ENCODE measurements around the gene MFSD6. TPM values are rescaled to one million over a fixed set of nuclear protein-coding genes. Genes with fewer than 3 reads are reported as not detected.

MFSD6 gene
- total RNA-seq, 4 donors from 2014 or later: 132 to 189 (median 182) TPM

DNA sequence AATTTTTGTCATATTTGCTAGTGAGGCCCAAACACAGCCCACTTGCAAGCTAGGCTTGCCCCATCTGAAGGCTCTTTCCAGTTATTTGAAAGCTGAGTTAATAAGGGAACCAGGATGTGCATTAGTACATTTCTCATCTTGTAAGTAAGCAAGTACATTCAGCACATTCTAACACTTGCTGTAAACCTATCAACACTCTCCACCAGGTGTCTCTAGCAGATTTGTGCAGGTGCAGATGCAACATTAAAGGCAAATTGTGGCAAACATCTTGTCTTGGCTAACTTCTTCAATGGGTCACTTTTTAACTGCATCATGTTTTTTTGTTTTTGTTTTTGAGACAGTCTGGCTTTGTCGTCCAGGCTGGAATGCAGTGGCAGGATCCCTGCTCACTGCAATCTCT, 25.3 kb upstream of the MFSD6 start:
- intact Hi-C loops (cut with DNase I): loop anchor here (5.0 kb wide), 1 partner anchor 124 kb away; no protein-coding TSS in a partner anchor
- Histone ChIP-seq H3K27me3 (no peaks in the 10 kb centered on the region), H3K9me3 (no peaks in the 10 kb centered on the region), H3K4me1 (no peaks in the 10 kb centered on the region), H3K4me3 (replicated peaks in 1 of 3) (no peak overlapping the region), H3K36me3 (no peaks in the 10 kb centered on the region), H3K27ac (no peak overlapping the region)
- WGBS, 2 donors: 9 to 42% methylated on average over 1 of the region's 1 CpG
- TF ChIP-seq POLR2A (IDR thresholded peaks at IDR 0.05): no peak
- TF ChIP-seq, protein P1, sequence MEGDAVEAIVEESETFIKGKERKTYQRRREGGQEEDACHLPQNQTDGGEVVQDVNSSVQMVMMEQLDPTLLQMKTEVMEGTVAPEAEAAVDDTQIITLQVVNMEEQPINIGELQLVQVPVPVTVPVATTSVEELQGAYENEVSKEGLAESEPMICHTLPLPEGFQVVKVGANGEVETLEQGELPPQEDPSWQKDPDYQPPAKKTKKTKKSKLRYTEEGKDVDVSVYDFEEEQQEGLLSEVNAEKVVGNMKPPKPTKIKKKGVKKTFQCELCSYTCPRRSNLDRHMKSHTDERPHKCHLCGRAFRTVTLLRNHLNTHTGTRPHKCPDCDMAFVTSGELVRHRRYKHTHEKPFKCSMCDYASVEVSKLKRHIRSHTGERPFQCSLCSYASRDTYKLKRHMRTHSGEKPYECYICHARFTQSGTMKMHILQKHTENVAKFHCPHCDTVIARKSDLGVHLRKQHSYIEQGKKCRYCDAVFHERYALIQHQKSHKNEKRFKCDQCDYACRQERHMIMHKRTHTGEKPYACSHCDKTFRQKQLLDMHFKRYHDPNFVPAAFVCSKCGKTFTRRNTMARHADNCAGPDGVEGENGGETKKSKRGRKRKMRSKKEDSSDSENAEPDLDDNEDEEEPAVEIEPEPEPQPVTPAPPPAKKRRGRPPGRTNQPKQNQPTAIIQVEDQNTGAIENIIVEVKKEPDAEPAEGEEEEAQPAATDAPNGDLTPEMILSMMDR (IDR thresholded peaks at IDR 0.05): peak; percentile 39 to 89 (median 73)
- peak; percentile 21 to 35 for DNase-seq

DNA sequence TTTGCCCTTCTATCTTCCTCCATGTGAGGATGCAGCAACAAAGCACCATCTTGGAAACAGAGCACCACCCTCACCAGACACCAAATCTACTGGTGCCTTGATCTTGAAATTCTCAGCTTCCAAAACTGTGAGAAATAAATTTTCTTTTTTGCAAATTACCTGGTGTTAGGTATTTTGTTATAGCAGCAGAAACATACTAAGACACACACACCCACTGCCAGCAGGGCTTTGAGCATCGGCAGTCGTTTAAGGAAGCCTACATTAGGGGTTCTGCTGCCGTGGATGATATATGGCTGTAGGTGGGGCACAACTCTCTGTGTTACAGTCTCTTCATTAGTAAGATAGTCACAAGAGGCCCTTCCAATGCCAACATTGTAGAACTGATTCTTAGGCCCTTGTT, 20.7 kb upstream of the MFSD6 start:
- no peak overlapping the region for H3K27ac ChIP-seq
- no peak overlapping the region for H3K4me3 ChIP-seq (replicated peaks in 1 of 3)
- intact Hi-C loops (cut with DNase I): no loop called here
- H3K4me1 ChIP-seq: no peaks in the 10 kb centered on the region
- no peaks in the 10 kb centered on the region for H3K36me3 ChIP-seq
- H3K27me3 ChIP-seq: no peaks in the 10 kb centered on the region
- no peaks in the 10 kb centered on the region for H3K9me3 ChIP-seq
- WGBS, 2 donors: 93% methylated on average over 3 of the region's 3 CpGs
- DNase-seq: no peak
- no peak for TF ChIP-seq POLR2A (IDR thresholded peaks at IDR 0.05)
- TF ChIP-seq, protein P1 (IDR thresholded peaks at IDR 0.05): no peak

DNA sequence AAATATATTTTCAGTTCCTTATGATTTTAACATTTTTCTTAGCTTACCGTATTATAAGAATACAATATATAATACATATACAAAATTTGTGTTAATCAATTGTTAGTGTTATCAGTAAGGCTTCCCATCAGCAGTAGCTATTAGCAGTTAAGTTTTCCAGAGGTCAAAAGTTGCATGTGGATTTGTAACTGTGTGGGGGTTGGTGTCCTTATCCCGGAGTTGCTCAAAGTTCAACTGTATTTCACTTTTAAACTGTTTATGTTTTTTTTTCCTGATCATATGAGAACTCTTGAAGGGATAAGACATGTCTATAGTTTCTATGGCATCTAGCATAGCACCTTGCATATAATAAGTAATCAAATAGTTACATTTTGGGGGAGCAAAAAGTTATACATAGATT, 11.9 kb upstream of the MFSD6 start:
- intact Hi-C loops (cut with DNase I): no loop called here
- H3K4me3 ChIP-seq (replicated peaks in 1 of 3): no peak overlapping the region

DNA sequence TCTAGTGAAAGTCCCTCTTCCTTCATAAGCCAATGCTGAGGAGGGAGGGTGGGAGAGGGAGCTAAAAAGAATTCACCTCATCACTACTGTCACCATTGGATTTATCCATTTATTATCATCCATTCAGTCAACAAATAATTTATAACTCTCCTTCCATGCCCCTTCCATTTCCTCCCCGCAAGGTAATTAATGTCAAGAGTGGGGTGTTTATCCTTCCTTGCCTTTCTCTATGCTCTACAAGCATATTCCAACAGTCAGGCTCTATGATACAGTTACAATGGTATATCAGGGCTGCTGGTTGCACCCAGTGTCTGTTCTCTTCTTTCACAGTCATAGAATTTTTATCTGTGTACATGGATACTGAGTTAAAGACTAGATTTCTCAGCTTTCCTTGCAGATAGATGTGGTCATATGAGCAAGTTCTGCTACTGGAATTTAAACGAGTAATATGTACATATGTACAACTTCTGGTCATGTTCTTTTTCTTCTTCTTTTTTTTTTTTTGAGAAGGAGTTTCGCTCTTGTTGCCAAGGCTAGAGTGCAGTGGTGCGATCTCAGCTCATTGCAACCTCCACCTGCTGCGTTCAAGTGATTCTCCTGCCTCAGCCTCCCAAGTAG, 5.1 kb upstream of the MFSD6 start:
- Histone ChIP-seq H3K27me3 (no peaks in the 10 kb centered on the region), H3K4me1 (peaks cover 0 to 8% of the 10 kb centered on the region in 2 donors), H3K4me3 (replicated peaks in 1 of 3) (no peak overlapping the region), H3K27ac (no peak overlapping the region), H3K36me3 (no peaks in the 10 kb centered on the region), H3K9me3 (no peaks in the 10 kb centered on the region)
- TF ChIP-seq, protein P1 (IDR thresholded peaks at IDR 0.05): no peak
- no peak for TF ChIP-seq POLR2A (IDR thresholded peaks at IDR 0.05)
- DNase-seq: no peak
- intact Hi-C loops (cut with DNase I): no loop called here
- 59 to 84% methylated on average over 5 of the region's 5 CpGs for WGBS, 2 donors

More for the DNA sequence above, 11.9 kb upstream of the MFSD6 start:
- Histone ChIP-seq H3K4me1 (no peaks in the 10 kb centered on the region), H3K36me3 (no peaks in the 10 kb centered on the region), H3K27me3 (no peaks in the 10 kb centered on the region), H3K9me3 (no peaks in the 10 kb centered on the region), H3K27ac (no peak overlapping the region)
- TF ChIP-seq POLR2A (IDR thresholded peaks at IDR 0.05): no peak
- TF ChIP-seq, protein P1 (IDR thresholded peaks at IDR 0.05): no peak
- DNase-seq: no peak
- 84 to 88% methylated on average over 2 of the region's 2 CpGs for WGBS, 2 donors

DNA sequence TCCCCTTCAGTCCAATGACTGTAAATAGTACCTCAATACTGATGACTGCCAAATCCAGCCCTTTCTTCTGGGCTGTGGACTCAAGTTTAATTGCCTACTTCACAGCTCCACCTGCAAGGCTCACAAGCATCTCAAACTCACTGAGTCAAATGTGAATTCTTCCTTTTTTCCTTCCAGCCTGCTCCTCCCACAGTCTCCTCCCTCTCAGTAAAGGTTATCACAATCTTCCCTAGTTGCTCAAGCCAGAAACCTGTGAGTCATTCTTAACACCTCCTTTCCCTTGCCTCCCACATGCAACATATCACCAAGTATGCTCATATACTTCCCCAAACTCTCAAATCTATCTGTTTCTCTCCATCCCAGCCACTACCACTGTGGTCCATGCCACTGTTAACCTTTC, 3.7 kb upstream of the MFSD6 start:
- no peaks in the 10 kb centered on the region for H3K36me3 ChIP-seq
- peaks cover 4 to 10% of the 10 kb centered on the region in 2 donors for H3K4me1 ChIP-seq
- DNase-seq: no peak
- intact Hi-C loops (cut with DNase I): no loop called here
- no peaks in the 10 kb centered on the region for H3K27me3 ChIP-seq
- H3K9me3 ChIP-seq: no peaks in the 10 kb centered on the region
- H3K27ac ChIP-seq: no peak overlapping the region
- H3K4me3 ChIP-seq (replicated peaks in 1 of 3): no peak overlapping the region
- TF ChIP-seq POLR2A (IDR thresholded peaks at IDR 0.05): no peak
- TF ChIP-seq, protein P1 (IDR thresholded peaks at IDR 0.05): no peak

Measured in thyroid gland (tissue), 4 donors.